Measurements from ENCODE around the gene OR6B1.

The OR6B1 gene

GRCh38 chr7:144020340-144020739 lies 20.2 kb downstream of the OR6B1 start:
- Histone ChIP-seq H3K9me3 (ENCODE audit: control insufficient read depth in 1 of 2, low read length in 2 of 2) (no peaks in the 10 kb centered on the region), H3K27ac (ENCODE audit: low read depth, low read length) (no peak overlapping the region), H3K9ac (ENCODE audit: low read depth in 1 of 2, low read length in 2 of 2) (no peak overlapping the region), H3K4me1 (ENCODE audit: control insufficient read depth in 1 of 2, insufficient read depth in 2 of 2, low read length in 2 of 2) (no peaks in the 10 kb centered on the region), H3K27me3 (ENCODE audit: control insufficient read depth in 1 of 2, insufficient read depth in 2 of 2, low read length in 2 of 2) (no peaks in the 10 kb centered on the region), H3K36me3 (ENCODE audit: control insufficient read depth in 1 of 2, insufficient read depth in 2 of 2, low read length in 2 of 2) (no peaks in the 10 kb centered on the region), H3K4me3 (ENCODE audit: low read depth in 1 of 2, low read length in 2 of 2) (no peak overlapping the region)

- Histone ChIP-seq H3K9ac (ENCODE audit: low read depth in 1 of 2, low read length in 2 of 2) (no peak overlapping the region), H3K4me3 (ENCODE audit: low read depth in 1 of 2, low read length in 2 of 2) (no peak overlapping the region), H3K9me3 (ENCODE audit: control insufficient read depth in 1 of 2, low read length in 2 of 2) (no peaks in the 10 kb centered on the region), H3K36me3 (ENCODE audit: control insufficient read depth in 1 of 2, insufficient read depth in 2 of 2, low read length in 2 of 2) (no peaks in the 10 kb centered on the region), H3K27me3 (ENCODE audit: control insufficient read depth in 1 of 2, insufficient read depth in 2 of 2, low read length in 2 of 2) (no peaks in the 10 kb centered on the region), H3K27ac (ENCODE audit: low read depth, low read length) (no peak overlapping the region), H3K4me1 (ENCODE audit: control insufficient read depth in 1 of 2, insufficient read depth in 2 of 2, low read length in 2 of 2) (no peaks in the 10 kb centered on the region)
These were observed 22.0 kb downstream of the OR6B1 start for GRCh38 chr7:144022169-144022568.

- Histone ChIP-seq H3K4me1 (ENCODE audit: control insufficient read depth in 1 of 2, insufficient read depth in 2 of 2, low read length in 2 of 2) (no peaks in the 10 kb centered on the region), H3K27me3 (ENCODE audit: control insufficient read depth in 1 of 2, insufficient read depth in 2 of 2, low read length in 2 of 2) (no peaks in the 10 kb centered on the region)
These were observed 23.2 kb downstream of the OR6B1 start for GRCh38 chr7:144023171-144023827.

GRCh38 chr7:144024213-144024612 lies 24.1 kb downstream of the OR6B1 start:
- Histone ChIP-seq H3K27me3 (ENCODE audit: control insufficient read depth in 1 of 2, insufficient read depth in 2 of 2, low read length in 2 of 2) (no peaks in the 10 kb centered on the region), H3K4me3 (ENCODE audit: low read depth in 1 of 2, low read length in 2 of 2) (no peak overlapping the region), H3K9ac (ENCODE audit: low read depth in 1 of 2, low read length in 2 of 2) (no peak overlapping the region), H3K27ac (ENCODE audit: low read depth, low read length) (no peak overlapping the region), H3K36me3 (ENCODE audit: control insufficient read depth in 1 of 2, insufficient read depth in 2 of 2, low read length in 2 of 2) (no peaks in the 10 kb centered on the region), H3K9me3 (ENCODE audit: control insufficient read depth in 1 of 2, low read length in 2 of 2) (no peaks in the 10 kb centered on the region), H3K4me1 (ENCODE audit: control insufficient read depth in 1 of 2, insufficient read depth in 2 of 2, low read length in 2 of 2) (no peaks in the 10 kb centered on the region)

More at GRCh38 chr7:144023171-144023827, 23.2 kb downstream of the OR6B1 start:
- Histone ChIP-seq H3K9me3 (ENCODE audit: control insufficient read depth in 1 of 2, low read length in 2 of 2) (no peaks in the 10 kb centered on the region), H3K9ac (ENCODE audit: low read depth in 1 of 2, low read length in 2 of 2) (no peak overlapping the region), H3K27ac (ENCODE audit: low read depth, low read length) (no peak overlapping the region), H3K4me3 (ENCODE audit: low read depth in 1 of 2, low read length in 2 of 2) (no peak overlapping the region), H3K36me3 (ENCODE audit: control insufficient read depth in 1 of 2, insufficient read depth in 2 of 2, low read length in 2 of 2) (no peaks in the 10 kb centered on the region)

- Histone ChIP-seq H3K9me3 (ENCODE audit: control insufficient read depth in 1 of 2, low read length in 2 of 2) (no peaks in the 10 kb centered on the region), H3K4me3 (ENCODE audit: low read depth in 1 of 2, low read length in 2 of 2) (no peak overlapping the region), H3K36me3 (ENCODE audit: control insufficient read depth in 1 of 2, insufficient read depth in 2 of 2, low read length in 2 of 2) (no peaks in the 10 kb centered on the region), H3K27ac (ENCODE audit: low read depth, low read length) (no peak overlapping the region), H3K27me3 (ENCODE audit: control insufficient read depth in 1 of 2, insufficient read depth in 2 of 2, low read length in 2 of 2) (no peaks in the 10 kb centered on the region), H3K9ac (ENCODE audit: low read depth in 1 of 2, low read length in 2 of 2) (no peak overlapping the region), H3K4me1 (ENCODE audit: control insufficient read depth in 1 of 2, insufficient read depth in 2 of 2, low read length in 2 of 2) (no peaks in the 10 kb centered on the region)
These were observed 26.2 kb downstream of the OR6B1 start for GRCh38 chr7:144026203-144026883.

GRCh38 chr7:144027070-144027469 lies 26.9 kb downstream of the OR6B1 start:
- Histone ChIP-seq H3K27me3 (ENCODE audit: control insufficient read depth in 1 of 2, insufficient read depth in 2 of 2, low read length in 2 of 2) (no peaks in the 10 kb centered on the region), H3K36me3 (ENCODE audit: control insufficient read depth in 1 of 2, insufficient read depth in 2 of 2, low read length in 2 of 2) (no peaks in the 10 kb centered on the region), H3K4me3 (ENCODE audit: low read depth in 1 of 2, low read length in 2 of 2) (no peak overlapping the region), H3K27ac (ENCODE audit: low read depth, low read length) (no peak overlapping the region), H3K9me3 (ENCODE audit: control insufficient read depth in 1 of 2, low read length in 2 of 2) (no peaks in the 10 kb centered on the region), H3K9ac (ENCODE audit: low read depth in 1 of 2, low read length in 2 of 2) (no peak overlapping the region), H3K4me1 (ENCODE audit: control insufficient read depth in 1 of 2, insufficient read depth in 2 of 2, low read length in 2 of 2) (no peaks in the 10 kb centered on the region)

GRCh38 chr7:144027974-144028373 lies 27.9 kb downstream of the OR6B1 start:
- H3K9me3 ChIP-seq (ENCODE audit: control insufficient read depth in 1 of 2, low read length in 2 of 2), result no peaks in the 10 kb centered on the region
- H3K27ac ChIP-seq (ENCODE audit: low read depth, low read length), result no peak overlapping the region
- H3K27me3 ChIP-seq (ENCODE audit: control insufficient read depth in 1 of 2, insufficient read depth in 2 of 2, low read length in 2 of 2), result no peaks in the 10 kb centered on the region
- H3K4me3 ChIP-seq (ENCODE audit: low read depth in 1 of 2, low read length in 2 of 2), result no peak overlapping the region
- no peaks in the 10 kb centered on the region for H3K36me3 ChIP-seq (ENCODE audit: control insufficient read depth in 1 of 2, insufficient read depth in 2 of 2, low read length in 2 of 2)
- H3K4me1 ChIP-seq (ENCODE audit: control insufficient read depth in 1 of 2, insufficient read depth in 2 of 2, low read length in 2 of 2), result no peaks in the 10 kb centered on the region
- no peak overlapping the region for H3K9ac ChIP-seq (ENCODE audit: low read depth in 1 of 2, low read length in 2 of 2)

- Histone ChIP-seq H3K9me3 (ENCODE audit: control insufficient read depth in 1 of 2, low read length in 2 of 2) (no peaks in the 10 kb centered on the region), H3K4me1 (ENCODE audit: control insufficient read depth in 1 of 2, insufficient read depth in 2 of 2, low read length in 2 of 2) (no peaks in the 10 kb centered on the region), H3K4me3 (ENCODE audit: low read depth in 1 of 2, low read length in 2 of 2) (no peak overlapping the region), H3K27ac (ENCODE audit: low read depth, low read length) (no peak overlapping the region), H3K27me3 (ENCODE audit: control insufficient read depth in 1 of 2, insufficient read depth in 2 of 2, low read length in 2 of 2) (no peaks in the 10 kb centered on the region), H3K36me3 (ENCODE audit: control insufficient read depth in 1 of 2, insufficient read depth in 2 of 2, low read length in 2 of 2) (no peaks in the 10 kb centered on the region), H3K9ac (ENCODE audit: low read depth in 1 of 2, low read length in 2 of 2) (no peak overlapping the region)
These were observed 28.4 kb downstream of the OR6B1 start for GRCh38 chr7:144028547-144028946.

- H3K4me3 ChIP-seq (ENCODE audit: low read depth in 1 of 2, low read length in 2 of 2), result no peak overlapping the region
- no peak overlapping the region for H3K9ac ChIP-seq (ENCODE audit: low read depth in 1 of 2, low read length in 2 of 2)
- H3K27ac ChIP-seq (ENCODE audit: low read depth, low read length), result no peak overlapping the region
- no peaks in the 10 kb centered on the region for H3K9me3 ChIP-seq (ENCODE audit: control insufficient read depth in 1 of 2, low read length in 2 of 2)
- no peaks in the 10 kb centered on the region for H3K4me1 ChIP-seq (ENCODE audit: control insufficient read depth in 1 of 2, insufficient read depth in 2 of 2, low read length in 2 of 2)
- H3K36me3 ChIP-seq (ENCODE audit: control insufficient read depth in 1 of 2, insufficient read depth in 2 of 2, low read length in 2 of 2), result no peaks in the 10 kb centered on the region
- no peaks in the 10 kb centered on the region for H3K27me3 ChIP-seq (ENCODE audit: control insufficient read depth in 1 of 2, insufficient read depth in 2 of 2, low read length in 2 of 2)
These were observed 32.4 kb downstream of the OR6B1 start for GRCh38 chr7:144032516-144032915.

- H3K27ac ChIP-seq (ENCODE audit: low read depth, low read length), result no peak overlapping the region
- no peaks in the 10 kb centered on the region for H3K36me3 ChIP-seq (ENCODE audit: control insufficient read depth in 1 of 2, insufficient read depth in 2 of 2, low read length in 2 of 2)
- no peaks in the 10 kb centered on the region for H3K9me3 ChIP-seq (ENCODE audit: control insufficient read depth in 1 of 2, low read length in 2 of 2)
- no peak overlapping the region for H3K4me3 ChIP-seq (ENCODE audit: low read depth in 1 of 2, low read length in 2 of 2)
- no peaks in the 10 kb centered on the region for H3K27me3 ChIP-seq (ENCODE audit: control insufficient read depth in 1 of 2, insufficient read depth in 2 of 2, low read length in 2 of 2)
- H3K9ac ChIP-seq (ENCODE audit: low read depth in 1 of 2, low read length in 2 of 2), result no peak overlapping the region
- no peaks in the 10 kb centered on the region for H3K4me1 ChIP-seq (ENCODE audit: control insufficient read depth in 1 of 2, insufficient read depth in 2 of 2, low read length in 2 of 2)
These were observed 33.0 kb downstream of the OR6B1 start for GRCh38 chr7:144032985-144033709.
